Epithelial cell of proximal tubule (primary cell): ENCODE data around the gene TPTE2. TPM values are rescaled to one million over a fixed set of nuclear protein-coding genes. Genes with fewer than 3 reads are reported as not detected.
"Not testable (repeated sequence)": the region's sequence is repeated elsewhere in the genome, so short reads cannot be mapped to it uniquely, and the experiment has no call there.

Experiments used
- DNase-seq: peaks from one replicate; pipeline ENCODE4 v3.0.0-alpha.2; 2011; ENCODE audit warnings: low read depth
- H3K4me3 ChIP-seq: 2 replicates; pipeline ENCODE4 v1.5.1; 2011; ENCODE audit warnings: low read depth, mild to moderate bottlenecking, low read length
- total RNA-seq: library from RNA; depleted of rRNA; stranded (reverse); fragments of >200 nt; gene quantifications from 2 replicates; pipeline ENCODE4 v1.2.3, GENCODE V29; 2015
- TF ChIP-seq, protein P1 (sequence below): conservative IDR thresholded peaks from 2 replicates; pipeline ENCODE4 v1.5.1; 2012; ENCODE audit warnings: low read depth, mild to moderate bottlenecking, low read length

TPTE2 gene
- not detected in 2 replicates for total RNA-seq

GRCh38 chr13:19561127-19561582, at the start of gene TPTE2:
Gene TPTE2 (minus strand): TSS chr13:19561532. CDS start chr13:19503234, 58,298 bp downstream.
- H3K4me3 ChIP-seq, DNase-seq: not testable (repeated sequence)

DNA sequence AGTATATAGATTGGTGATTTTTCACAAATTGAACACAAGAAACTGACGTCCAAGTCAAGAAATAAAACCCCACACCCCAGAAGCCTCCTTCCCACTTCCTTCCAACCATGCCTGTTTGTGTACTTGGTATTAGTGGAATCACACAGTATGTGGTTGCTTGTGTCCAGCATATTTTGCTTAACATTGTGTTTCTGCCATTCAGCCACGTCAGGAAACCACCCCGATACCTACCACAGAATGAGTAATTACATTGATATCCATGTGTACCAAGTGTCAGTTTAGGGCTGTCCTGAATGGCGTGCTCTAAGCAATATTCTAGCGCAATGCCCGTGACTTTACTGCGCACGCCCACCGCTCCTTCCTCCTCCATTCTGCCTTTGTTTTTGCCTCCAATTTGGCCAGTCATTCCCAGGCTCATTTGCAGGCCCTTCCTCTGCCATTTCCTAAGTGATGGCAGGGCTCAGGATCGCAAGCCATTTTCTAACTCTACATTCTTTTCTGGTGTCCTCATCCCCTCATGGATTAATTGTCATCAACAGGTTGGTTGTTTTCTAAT, 46.3 kb upstream of the TPTE2 start:
- H3K4me3 ChIP-seq: no peak overlapping the region
- no peak for DNase-seq
- TF ChIP-seq, protein P1, sequence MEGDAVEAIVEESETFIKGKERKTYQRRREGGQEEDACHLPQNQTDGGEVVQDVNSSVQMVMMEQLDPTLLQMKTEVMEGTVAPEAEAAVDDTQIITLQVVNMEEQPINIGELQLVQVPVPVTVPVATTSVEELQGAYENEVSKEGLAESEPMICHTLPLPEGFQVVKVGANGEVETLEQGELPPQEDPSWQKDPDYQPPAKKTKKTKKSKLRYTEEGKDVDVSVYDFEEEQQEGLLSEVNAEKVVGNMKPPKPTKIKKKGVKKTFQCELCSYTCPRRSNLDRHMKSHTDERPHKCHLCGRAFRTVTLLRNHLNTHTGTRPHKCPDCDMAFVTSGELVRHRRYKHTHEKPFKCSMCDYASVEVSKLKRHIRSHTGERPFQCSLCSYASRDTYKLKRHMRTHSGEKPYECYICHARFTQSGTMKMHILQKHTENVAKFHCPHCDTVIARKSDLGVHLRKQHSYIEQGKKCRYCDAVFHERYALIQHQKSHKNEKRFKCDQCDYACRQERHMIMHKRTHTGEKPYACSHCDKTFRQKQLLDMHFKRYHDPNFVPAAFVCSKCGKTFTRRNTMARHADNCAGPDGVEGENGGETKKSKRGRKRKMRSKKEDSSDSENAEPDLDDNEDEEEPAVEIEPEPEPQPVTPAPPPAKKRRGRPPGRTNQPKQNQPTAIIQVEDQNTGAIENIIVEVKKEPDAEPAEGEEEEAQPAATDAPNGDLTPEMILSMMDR: no peak

DNA sequence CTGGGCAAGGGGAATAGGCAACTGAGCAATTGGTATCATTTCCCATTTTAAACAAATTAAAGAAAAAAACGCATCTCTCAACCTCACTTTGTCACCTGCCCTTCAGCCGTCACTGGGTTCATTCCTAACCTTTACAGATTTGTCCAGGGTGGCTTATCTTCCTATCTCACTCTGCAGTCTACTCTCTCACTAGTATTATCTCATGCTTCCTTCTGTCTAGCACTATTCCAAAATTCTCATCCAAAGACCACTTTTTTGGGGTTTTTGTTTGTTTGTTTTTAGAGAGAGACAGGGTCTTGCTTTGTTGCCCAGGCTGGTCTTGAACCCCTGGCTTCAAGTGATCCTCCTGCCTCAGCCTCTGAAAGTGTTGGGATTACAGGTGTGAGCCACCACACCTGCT, 45.4 kb upstream of the TPTE2 start:
- no peak overlapping the region for H3K4me3 ChIP-seq
- DNase-seq: no peak
- TF ChIP-seq, protein P1: no peak

DNA sequence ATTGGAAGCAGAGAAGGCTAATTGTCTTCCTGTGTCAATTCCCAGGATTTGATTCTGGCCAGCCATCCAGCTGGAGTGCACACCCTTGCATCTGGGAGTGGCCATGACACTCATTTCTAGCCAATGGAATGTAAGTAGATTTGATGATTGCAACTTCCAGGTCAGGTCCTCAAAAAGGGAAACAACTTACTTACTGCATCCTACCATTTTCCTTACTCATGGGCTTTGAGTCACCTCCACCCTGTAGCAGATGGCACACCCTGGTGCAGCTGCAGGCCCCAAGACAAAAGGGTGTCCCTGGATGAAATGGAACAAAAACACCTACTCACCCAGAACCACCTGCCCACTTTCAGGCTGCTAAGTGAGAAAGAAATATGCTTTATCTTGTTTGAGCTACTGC, 44.8 kb upstream of the TPTE2 start:
- no peak for DNase-seq

GRCh38 chr13:19605161-19605955, 44.0 kb upstream of the TPTE2 start:
- H3K4me3 ChIP-seq: no peak overlapping the region
- TF ChIP-seq, protein P1: no peak
- DNase-seq: no peak

More for the DNA sequence above, 44.8 kb upstream of the TPTE2 start:
- no peak overlapping the region for H3K4me3 ChIP-seq
- TF ChIP-seq, protein P1: no peak

GRCh38 chr13:19604306-19604705, 43.0 kb upstream of the TPTE2 start:
- DNase-seq: no peak
- H3K4me3 ChIP-seq: no peak overlapping the region

More at GRCh38 chr13:19604306-19604705, 43.0 kb upstream of the TPTE2 start:
- TF ChIP-seq, protein P1: no peak
